Measurements from ENCODE around the gene ATRN. TPM values are rescaled to one million over a fixed set of nuclear protein-coding genes. Genes with fewer than 3 reads are reported as not detected.

The ATRN gene
- total and polyA plus RNA-seq, 2 experiments from 2014 or later: 2.2 to 18.3 TPM

DNA sequence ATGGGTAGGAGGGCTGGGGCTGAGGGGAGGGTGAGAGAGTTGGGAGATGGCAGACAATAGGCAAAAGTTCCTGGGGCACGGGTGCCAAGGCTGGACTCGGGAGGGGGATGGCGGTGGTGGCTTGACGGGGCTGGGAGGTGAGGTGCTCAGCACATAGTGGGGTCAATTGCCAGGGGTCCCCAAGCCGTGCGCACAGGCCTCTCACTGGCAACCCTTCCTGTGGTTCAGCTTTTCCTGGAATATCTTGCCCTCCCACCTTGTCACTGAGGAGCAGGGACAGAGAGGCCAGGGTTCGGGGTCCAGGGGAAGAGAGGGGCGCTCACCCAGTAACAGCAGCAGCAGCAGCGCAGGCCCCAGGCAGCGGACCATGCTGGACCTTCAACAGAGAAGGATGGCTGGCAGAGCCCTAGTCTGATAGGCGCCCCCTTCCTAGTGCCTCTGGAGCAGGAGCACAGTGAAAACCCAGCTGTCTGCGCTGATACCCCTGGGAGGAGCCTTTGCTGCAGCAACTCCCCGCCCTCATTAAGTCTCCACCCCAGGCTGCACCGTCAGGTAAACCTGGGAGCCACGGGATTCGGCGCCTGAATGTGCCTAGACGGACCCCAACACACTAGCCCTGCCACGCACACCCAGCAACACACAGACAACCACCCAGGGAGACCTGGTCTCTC lies 192.3 kb downstream of the ATRN start, which contains the start of gene GFRA4:
TSS of gene GFRA4 (minus strand) at position 369 of the 671 bp plus-strand sequence. CDS start at position 369, 0 bp downstream.
- Histone ChIP-seq H3K27ac (ENCODE audit: low read depth) (no peak within 1 kb of the TSS), H3K4me2 (no peak within 1 kb of the TSS), H3F3A (replicated peaks; ENCODE audit: low read depth) (no peaks in the 10 kb centered on the region), H3K9me2 (ENCODE audit: insufficient read depth) (no peaks in the 10 kb centered on the region), H3K36me3 (ENCODE audit: insufficient read depth) (no peaks in the 10 kb centered on the region), H3K4me3 (no peak within 1 kb of the TSS), H4K20me1 (replicated peaks; ENCODE audit: insufficient read depth) (no peaks in the 10 kb centered on the region), H2AFZ (no peak within 1 kb of the TSS), H3K79me2 (replicated peaks; ENCODE audit: insufficient read depth) (no peaks in the 10 kb centered on the region), H3K27me3 (ENCODE audit: insufficient read depth) (peaks cover 57% of the 10 kb centered on the region), H3K4me1 (ENCODE audit: insufficient read depth) (peaks cover 8% of the 10 kb centered on the region; the same call in 1 of the 2 replicates)
- DNase-seq (ENCODE audit: low spot score) (peak; percentile 77), ATAC-seq (peak; percentile 79)
- peaks cover 43% of the 10 kb centered on the region for H3K27me3 Mint-ChIP-seq (ENCODE audit: insufficient read depth, low read depth, poor library complexity)
- peaks cover 15% of the 10 kb centered on the region for H3K4me1 Mint-ChIP-seq
- H3K27ac Mint-ChIP-seq: no peak within 1 kb of the TSS
- no peak within 1 kb of the TSS; the same call in 2 of the 3 replicates for H3K4me3 Mint-ChIP-seq
- H3K36me3 Mint-ChIP-seq (ENCODE audit: low read depth): no peaks in the 10 kb centered on the region
- TF ChIP-seq EZH2 (IDR thresholded peaks at IDR 0.05; ENCODE audit: low read depth, unreplicated experiment) (no peak), NANOG (IDR thresholded peaks at IDR 0.05; ENCODE audit: borderline replicate concordance) (no peak), POLR2AphosphoS5 (IDR thresholded peaks at IDR 0.05; ENCODE audit: low read depth) (no peak), CTCF (conservative IDR thresholded peaks at IDR 0.05; ENCODE audit: low read depth in 2 of 2) (peak in 1 of 2 experiments; percentile 35; a peak in 2 of 4 replicates), STAT1 (IDR thresholded peaks at IDR 0.05; ENCODE audit: unreplicated experiment) (no peak)
- H3K9me3 Mint-ChIP-seq: peaks cover 2% of the 10 kb centered on the region; the same call in 2 of the 3 replicates

DNA sequence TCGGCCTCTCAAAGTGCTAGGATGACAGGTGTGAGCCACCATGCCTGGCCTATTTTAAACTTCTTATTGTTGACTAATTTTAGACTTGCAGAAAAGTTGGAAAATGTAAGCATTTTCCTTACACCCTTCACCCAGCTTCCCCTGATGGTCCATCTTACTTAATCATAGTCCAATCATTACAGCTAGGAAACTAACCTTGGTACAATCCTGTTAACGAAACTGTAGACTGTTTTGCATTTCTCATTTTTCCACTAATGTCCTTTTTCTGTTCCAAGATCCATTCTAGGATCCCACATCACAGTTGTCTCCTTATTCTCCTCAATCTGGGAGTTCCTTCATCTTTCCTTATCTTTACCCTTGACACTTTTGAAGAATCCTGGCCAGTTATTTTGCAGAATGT lies 193.0 kb downstream of the ATRN start:
- H3K36me3 Mint-ChIP-seq (ENCODE audit: low read depth): no peaks in the 10 kb centered on the region
- H3K4me3 Mint-ChIP-seq: no peak overlapping the region

More for the DNA sequence above, 193.0 kb downstream of the ATRN start:
- H3K4me3 ChIP-seq: no peak overlapping the region
- Mint-ChIP-seq H3K27ac (no peak overlapping the region), H3K27me3 (ENCODE audit: insufficient read depth, low read depth, poor library complexity) (peaks cover 41% of the 10 kb centered on the region), H3K4me1 (peaks cover 13% of the 10 kb centered on the region), H3K9me3 (peaks cover 2% of the 10 kb centered on the region; the same call in 2 of the 3 replicates)
- no peak for ATAC-seq
- TF ChIP-seq ZNF462 (CRISPR knock-in tag; IDR thresholded peaks at IDR 0.05): no peak
- TF ChIP-seq CREB1 (CRISPR knock-in tag; IDR thresholded peaks at IDR 0.05; ENCODE audit: low read depth): no peak
- no peaks in the 10 kb centered on the region for H3K36me3 ChIP-seq (ENCODE audit: insufficient read depth)
- H3K9me2 ChIP-seq (ENCODE audit: insufficient read depth): no peaks in the 10 kb centered on the region
- no peaks in the 10 kb centered on the region for H3K79me2 ChIP-seq (replicated peaks; ENCODE audit: insufficient read depth)
- no peaks in the 10 kb centered on the region for H4K20me1 ChIP-seq (replicated peaks; ENCODE audit: insufficient read depth)
- no peak overlapping the region for H2AFZ ChIP-seq
- H3K27ac ChIP-seq (ENCODE audit: low read depth): no peak overlapping the region
- H3K4me2 ChIP-seq: no peak overlapping the region
- H3K27me3 ChIP-seq (ENCODE audit: insufficient read depth): peaks cover 57% of the 10 kb centered on the region
- peaks cover 8% of the 10 kb centered on the region; the same call in 1 of the 2 replicates for H3K4me1 ChIP-seq (ENCODE audit: insufficient read depth)
- DNase-seq (ENCODE audit: low spot score): no peak
- no peaks in the 10 kb centered on the region for H3F3A ChIP-seq (replicated peaks; ENCODE audit: low read depth)
